Stimulated activated CD4-positive, alpha-beta T cell treated with anti-CD3 and anti-CD28 coated beads, Interleukin-4, amount 100 ng/mL, for 48 hours (primary cell): ENCODE results near the gene C6orf163.

Experiments
- DNase-seq, 2 donors: peaks; one replicate each; pipeline ENCODE4 v3.0.0-alpha.2; 2020; ENCODE audit warnings: low read depth in 2 of 2

The C6orf163 gene

DNA sequence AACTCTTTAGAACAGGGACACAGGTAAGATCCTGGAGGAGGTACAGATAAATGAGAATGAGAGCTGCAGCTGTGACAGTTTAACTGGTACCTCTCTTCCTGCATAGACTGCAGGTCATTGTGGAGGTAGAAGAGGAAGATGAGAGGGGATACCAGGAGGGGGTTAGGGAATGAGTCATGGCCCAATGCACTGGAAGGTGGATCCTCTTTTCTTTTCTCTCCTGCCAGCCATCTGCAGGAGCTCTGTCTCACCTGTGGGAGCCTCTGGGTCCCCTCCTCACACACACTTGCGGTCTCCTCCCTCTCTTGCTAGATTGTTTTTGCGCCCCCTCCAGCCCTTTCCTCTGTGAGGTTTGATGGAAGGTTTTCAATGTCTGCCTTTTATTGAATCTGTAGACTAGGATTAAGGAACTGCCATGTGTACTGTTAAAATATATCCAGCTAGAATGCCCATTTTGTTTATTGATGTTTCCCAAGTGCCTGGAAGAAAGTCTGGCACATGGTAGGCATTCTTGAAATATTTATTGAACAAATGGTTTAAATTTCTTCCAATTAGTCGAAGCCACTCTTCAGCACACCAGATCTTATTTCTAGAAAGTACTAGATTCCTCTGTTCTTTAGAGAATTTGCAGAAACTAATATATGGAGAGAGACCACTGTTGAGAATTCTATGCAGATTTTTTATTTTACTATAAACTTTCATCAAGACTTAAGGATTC is 13.0 kb downstream of the C6orf163 start:
- no peak for DNase-seq

- DNase-seq, result no peak
Measured at GRCh38 chr6:87364602-87365252, 20.1 kb downstream of the C6orf163 start.

DNA sequence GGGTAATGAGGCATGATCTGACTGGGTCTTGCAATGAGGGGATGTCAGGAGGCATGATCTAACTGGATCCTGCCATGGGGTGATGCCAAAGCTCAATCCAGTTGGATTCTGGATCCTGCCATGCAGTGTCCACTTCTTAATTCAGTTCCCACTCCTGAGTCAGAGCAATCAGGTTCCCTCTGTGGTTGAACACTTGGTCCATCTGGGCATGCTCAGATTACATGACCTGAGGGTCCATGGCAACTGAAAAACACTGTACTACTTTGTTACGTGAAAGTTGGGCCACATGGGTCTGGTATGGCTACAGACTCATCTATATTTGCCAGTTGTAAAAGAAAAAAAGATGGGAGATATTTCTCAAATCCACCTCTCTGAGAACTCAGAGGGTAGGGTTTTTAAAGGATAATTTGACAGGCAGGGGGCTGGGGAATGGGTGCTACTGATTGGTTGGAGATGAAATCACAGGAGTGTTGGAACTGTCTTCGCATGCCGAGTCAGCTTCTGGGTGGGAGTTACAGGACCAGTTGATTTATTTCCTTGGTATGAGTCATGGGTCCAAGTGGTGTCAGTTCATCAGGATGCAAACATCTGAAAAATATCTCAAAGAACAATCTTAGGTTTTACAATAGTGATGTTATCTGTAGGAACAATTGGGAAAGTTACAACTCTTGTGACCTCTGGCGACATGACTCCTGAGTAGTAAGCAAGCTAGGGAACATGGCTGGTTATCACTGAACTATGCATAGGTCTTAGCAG is 21.6 kb downstream of the C6orf163 start:
- no peak for DNase-seq

- no peak for DNase-seq
Measured at GRCh38 chr6:87366899-87367298, 22.3 kb downstream of the C6orf163 start.

DNA sequence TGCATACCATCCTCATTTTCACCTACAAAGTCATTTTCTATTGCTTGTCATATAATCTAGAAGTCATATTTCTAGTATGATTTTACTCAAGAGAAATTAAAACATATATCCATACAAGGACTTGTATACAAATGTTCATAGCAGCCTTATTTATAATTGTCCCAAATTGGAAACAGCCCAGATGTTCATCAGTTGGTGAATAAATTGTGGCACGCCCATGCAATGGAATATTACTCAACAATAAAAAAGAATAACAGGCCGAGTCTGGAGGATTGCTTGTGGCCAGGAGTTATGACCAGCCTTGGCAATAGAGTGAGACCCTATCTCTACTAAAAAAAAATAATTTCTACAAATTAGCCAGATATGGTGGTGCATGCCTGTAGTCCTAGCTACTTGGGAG is 28.8 kb downstream of the C6orf163 start:
- DNase-seq, result no peak

DNA sequence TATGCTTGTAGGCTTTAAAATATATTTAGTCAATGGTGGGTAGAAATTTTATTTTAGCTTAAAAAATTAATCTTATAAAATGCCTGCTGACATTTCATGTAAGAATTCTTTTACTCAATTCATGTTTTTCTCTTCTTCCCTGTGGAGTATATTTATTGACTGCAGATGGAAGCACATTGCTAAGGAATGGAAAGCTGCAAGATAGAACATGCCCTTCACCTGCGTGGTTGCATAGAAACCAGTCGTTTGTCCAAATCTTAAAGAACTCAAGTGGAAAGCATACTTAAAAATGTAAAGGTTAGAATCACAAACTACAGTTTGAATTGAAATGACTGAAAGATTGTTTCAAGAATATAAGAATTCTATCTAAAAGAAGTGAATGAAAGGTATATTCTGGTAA is 30.7 kb downstream of the C6orf163 start:
- no peak for DNase-seq

GRCh38 chr6:87376643-87377042 is 32.0 kb downstream of the C6orf163 start:
- DNase-seq, result no peak

DNA sequence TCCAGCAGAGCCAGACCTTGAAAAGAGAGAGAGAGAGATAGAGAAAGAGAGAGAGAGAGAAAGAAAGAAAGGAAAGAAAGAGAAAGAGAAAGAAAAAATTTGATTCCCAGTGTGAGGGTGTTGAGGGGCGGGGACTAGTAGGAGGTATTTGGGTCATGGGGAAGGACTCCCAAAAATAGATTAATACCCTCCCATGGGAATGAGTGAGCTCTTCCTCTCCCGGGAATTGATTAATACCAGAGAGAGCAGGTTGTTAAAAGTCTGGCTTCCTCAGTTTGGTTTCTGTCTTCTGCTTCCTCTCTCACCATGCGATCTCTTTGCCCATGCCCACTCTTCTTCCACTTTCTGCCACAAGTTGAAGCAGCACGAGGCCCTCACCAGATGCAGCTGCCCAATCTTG is 34.3 kb downstream of the C6orf163 start:
- no peak for DNase-seq

GRCh38 chr6:87382861-87383260 is 38.2 kb downstream of the C6orf163 start:
- no peak for DNase-seq

DNA sequence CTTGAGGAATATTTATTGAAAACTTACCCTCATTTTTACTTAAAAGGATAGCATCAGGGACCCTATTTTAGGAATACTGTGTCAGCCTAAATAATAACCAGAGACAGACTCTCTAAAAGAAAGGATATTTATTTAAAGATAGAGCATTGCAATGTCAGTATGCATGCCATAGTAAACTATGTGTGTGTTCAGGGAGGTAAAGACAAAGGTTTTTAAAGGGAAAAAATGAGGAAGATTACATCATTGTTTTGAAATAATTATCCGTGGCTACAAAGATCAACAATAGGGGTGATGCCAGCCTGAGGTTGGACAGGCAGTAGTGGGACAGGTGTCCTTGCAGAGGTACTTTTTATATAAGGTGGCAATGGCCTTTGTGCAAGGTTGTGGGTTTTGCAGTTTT is 39.4 kb downstream of the C6orf163 start:
- no peak for DNase-seq

- DNase-seq, result no peak
Measured at GRCh38 chr6:87384449-87384848, 39.8 kb downstream of the C6orf163 start.

GRCh38 chr6:87391334-87391733 is 46.7 kb downstream of the C6orf163 start:
- DNase-seq, result no peak

- no peak for DNase-seq
Measured at GRCh38 chr6:87393026-87393622, 48.5 kb downstream of the C6orf163 start.

- no peak for DNase-seq
Measured at GRCh38 chr6:87395431-87395830, 50.8 kb downstream of the C6orf163 start.

DNA sequence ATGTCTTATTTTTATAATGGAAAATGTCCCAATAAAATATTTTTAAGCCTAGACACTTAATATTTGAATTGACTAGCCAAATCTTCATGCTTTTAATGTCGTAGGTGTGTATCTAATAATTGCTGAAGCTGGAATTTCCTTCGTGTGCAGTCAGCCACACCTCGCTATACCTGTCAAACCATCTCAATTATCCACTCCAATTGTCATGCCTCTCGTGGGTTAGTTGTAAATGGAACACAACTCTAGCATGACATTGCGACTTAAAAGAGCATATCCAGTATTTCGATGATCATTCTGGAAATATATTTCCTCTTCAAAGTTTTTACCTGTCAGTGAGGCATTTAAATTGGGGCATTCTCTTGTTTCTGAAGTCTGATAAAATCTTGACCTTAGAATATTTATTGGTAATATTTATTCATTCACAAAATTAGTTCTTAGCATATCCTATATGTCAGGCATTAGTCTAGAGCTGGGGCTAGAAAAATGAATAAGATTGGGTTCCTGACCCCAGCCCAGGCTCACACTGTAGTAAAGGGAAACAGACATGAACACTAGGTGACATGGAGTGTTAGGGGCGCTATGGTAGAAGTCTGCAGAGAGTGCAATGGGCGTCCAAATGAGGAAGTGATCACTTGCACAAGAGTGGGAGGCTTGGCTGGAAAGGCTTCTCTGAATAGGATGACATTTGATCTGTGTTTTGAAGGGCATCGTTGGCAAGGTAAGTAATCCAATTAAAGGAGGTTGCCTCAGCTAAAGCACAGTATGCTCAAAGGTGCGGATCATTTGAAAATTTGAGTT is 52.2 kb downstream of the C6orf163 start:
- DNase-seq, result no peak

- DNase-seq, result no peak
Measured at GRCh38 chr6:87397656-87398055, 53.0 kb downstream of the C6orf163 start.

- no peak for DNase-seq
Measured at GRCh38 chr6:87401832-87402231, 57.2 kb downstream of the C6orf163 start.

GRCh38 chr6:87407561-87407900 is 62.9 kb downstream of the C6orf163 start:
- no peak for DNase-seq

DNA sequence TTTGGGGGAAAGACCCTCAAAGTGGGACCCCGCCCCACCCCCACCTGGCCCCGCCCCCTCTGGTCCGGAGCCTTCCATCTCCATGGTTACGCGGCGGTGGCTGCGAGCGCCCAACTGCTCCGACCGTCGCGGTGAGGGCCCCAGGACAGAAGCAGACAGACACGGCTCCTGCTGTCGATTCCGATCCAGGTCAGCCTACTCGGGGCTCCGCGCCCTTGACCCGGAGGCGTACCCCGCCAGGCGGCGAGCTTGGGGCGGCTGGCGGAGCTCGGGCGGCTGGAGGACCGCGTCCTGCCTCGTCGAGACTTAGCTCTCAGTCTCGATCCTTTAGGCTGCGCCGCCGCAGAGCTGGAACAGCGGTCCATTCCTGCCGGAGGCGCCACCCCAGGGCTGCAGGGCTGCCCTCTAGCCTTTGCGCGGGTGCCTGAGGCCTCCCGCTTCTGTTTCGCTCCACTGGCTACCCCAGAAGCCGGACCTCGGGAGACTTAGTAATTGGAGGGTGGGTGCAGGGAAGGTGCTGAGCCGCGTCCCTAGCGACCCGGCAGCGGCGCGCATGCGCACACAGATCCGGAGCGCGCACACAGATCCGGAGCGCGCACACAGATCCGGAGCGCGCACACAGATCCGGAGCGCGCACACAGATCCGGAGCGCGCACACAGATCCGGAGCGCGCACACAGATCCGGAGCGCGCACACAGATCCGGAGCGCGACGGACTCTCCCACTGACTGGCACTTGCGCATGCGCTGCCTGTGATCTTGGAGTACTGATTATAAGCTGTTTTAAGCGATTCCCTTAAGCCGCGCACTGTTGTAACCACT is 63.5 kb downstream of the C6orf163 start, which contains the start of gene CFAP206:
TSS of gene CFAP206 (plus strand) at position 72 of the 820 bp plus-strand sequence. CDS start 1,868 bp downstream, outside the sequence.
- DNase-seq, result peak; percentile 61 to 68

DNA sequence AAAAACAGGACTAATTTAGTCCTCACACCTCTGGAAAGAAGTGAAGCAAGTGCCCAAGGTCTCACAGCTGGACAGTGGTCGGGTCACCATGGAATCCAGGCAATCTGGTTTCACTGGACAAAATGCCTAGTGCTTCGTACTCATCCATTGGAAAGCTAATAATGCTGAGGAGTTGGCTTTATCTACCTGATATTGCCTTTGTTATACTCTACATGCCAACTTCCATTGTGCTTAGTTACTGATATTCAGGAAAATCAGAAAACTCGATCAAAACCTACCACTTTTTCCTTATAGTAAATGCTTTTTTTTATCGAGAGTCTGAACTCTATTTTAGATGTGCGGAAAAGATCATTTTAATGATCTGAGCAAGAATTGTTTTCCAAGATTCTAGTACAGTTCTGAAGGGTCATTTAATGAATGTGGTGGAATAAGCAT is 64.1 kb downstream of the C6orf163 start:
- DNase-seq, result no peak
